NCI-H2196 treated with DMSO at 0.1 percent for 48 hours (cell line): ENCODE results near the gene TPD52L2.
"Not testable (repeated sequence)": the region's sequence is repeated elsewhere in the genome, so short reads cannot be mapped to it uniquely, and the experiment has no call there.

Experiments used
- DNase-seq: peaks from one replicate; lab custom pipeline; 2025; ENCODE audit not compliant: unreplicated experiment; lab: John Stamatoyannopoulos, UW

The TPD52L2 gene

DNA sequence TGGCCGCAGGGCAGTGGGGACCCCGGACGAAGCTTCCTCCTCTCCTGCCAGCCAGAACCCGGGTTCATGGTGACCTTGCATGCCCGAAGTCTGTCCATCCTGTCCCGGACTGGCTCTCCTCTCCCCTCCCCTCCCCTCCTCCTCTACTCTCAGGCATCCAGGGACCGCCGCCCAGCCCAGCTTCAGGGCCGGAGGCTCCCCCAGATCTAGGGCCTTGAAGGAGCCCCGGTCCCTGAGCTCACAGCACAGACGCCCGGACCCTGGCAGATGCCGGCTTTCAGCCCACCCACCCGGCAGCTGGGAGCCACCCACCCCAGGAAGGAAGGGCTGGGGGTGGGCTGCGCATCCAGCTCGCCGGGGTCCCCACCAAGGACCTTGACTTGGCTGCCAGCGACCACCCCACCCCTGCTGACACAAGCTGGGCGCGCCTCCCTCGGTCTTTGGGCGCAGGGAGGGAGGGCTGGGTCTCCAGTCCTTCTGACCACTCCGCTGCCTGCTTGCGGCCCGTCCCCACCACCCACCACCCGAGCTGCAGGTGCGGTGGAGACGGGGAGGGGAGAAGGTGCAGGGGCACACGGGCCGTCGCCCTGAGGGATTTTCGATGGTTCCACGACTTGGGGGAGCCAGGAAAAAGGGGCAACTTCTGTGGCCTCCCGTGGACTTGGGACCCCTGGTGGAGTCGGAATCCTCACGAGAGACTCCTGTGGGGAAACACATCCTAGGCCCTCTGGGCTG, 9.5 kb upstream of the TPD52L2 start:
- DNase-seq, result no peak

DNA sequence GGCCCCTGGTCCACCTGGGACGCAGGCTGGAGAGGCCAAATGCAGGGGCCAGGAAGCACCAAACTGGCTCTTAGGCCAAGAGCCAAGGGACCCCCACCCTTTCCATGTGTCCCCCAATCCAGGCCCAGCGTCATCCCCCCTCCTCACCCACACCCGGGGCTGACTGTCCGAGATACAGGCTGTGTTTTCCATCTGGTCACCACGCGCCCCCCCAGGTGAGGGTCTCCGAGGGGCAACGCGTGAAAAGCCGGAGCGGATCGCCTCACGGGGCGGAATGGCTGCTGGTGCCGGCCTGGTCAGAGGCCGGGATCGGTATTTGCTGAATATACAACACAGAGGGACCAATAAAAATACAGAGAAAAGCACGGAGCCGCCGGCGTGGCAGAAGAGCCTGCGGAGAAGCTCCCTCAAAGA, 9.0 kb upstream of the TPD52L2 start:
- DNase-seq, result no peak

DNA sequence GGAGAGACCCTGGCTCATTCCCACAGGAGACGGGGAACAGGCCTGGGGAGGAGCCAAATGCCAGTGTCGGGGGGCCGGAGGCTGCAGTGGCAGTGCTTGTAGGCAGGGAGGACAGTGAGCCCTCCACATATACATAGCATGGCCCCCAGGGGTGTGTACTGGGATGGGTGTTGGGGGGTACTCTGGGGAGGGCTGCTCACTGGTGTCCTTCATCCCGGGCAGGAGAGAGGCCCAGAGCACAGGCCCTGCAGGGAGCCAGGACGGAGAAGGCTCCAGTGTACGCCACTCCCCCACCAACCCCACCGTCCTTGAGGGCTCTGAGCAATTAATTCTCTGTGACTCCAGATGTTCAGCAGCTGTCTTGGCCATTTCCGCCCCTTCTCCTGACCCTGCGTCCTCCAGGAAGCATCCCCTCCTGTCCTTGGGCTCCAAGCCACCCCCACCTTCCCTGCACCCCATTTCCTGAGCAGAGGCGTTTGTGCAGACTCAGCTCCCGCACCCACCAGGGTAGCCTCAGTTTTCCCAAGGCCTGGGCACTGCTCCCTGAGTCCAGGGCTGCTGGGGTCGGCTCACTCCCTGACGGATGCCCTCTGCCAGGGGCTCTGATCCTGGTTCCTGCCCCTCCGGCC, 7.2 kb upstream of the TPD52L2 start:
- DNase-seq, result no peak

DNA sequence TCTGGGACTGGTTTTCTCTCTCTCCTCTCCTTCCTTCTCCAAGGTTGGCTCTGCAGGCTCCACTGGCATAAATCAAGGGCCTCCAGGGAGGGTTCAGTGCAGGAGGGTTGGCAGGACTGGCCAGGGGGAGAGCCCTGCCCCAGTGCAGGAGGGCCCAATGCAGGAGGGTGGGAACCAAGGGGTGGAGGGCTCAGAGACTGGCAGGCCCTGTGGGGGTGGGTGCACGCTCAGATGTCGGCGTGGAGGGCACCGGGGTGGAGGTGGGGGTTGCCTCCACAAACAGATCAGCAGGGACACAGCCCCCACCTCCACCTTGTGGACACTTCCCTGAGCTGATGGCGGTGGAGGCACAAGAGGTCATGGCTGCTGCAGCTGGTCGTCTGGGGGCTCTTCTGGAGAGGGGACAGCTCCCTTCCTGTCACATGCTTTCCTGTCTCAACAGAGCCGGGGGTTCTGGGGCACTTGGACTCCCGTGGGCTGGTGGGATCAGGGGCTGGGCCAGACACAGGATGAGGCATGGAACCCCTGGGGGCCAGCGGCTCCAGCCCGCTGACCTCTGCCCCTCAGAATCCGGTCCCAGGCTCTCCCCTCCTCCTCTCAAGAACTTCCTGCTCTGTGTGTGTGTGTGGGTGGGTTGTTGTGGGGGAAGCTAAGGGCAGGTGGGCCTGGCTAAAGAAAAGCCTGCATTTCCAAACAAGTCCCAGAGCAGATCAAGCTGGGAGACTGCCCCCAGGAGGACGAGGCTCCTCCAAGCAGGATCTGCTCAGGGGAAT, 6.5 kb upstream of the TPD52L2 start:
- DNase-seq, result no peak

DNA sequence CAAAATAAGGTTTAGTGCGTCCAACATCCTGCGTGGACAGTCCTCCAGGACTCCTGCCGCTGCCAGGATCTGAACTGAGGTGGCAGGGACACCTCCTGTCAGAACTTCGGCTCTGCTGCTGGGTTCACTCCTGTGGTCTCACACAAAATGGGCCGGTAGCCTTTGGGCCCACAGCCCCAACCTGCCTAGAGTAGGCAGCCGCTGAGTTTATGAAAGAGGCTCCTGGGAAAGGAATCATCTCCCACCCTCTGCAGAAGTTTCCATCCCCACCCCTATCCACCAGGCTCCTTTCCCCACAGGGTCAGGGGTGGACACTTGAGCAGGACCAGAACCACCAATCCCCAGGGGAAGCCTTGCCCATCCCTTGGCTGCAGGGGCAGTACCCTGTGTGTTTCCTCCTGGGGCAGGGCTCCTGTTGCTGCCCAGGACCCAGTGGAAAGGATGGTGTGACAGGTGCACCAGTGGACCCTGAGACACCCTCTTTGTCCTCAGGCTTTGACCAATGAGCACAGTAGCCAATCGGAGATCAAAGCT, 5.8 kb upstream of the TPD52L2 start:
- DNase-seq, result no peak

DNA sequence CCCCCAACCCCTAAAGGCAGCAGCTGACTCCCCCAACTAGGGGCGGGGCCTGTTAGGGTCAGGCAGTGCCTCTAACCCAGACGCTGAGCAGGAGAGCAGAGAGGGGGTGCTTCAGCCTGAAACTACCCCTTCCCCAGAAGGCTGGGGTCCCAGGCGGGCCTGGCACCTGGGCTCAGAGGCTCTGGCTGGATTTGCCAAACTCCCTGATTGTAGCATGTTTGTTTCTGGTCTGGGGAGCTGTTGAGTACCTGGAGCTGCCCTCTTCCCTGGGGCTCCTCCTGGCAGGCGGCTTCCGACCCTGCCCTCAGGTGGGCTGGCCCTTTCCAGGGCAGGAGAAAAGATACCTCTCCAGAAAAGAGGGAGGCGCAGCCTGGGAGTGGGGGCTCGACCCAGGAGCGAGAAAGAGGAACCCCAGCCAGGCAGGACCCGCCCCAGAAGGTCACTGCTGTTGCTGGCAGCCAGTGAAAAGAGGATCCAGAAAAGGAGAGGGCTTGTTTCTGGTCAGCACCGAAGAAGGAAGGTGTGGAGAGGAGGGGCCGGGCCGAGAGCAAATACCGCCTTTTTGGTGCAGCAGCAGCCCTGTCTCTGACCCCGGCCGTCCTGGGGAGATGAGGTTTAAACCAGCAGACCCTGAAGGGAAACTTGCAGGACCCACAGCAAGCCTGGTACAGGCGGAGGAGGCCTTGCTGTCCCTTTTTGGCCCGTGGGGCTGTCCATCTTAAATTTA, 4.6 kb upstream of the TPD52L2 start:
- no peak for DNase-seq

DNA sequence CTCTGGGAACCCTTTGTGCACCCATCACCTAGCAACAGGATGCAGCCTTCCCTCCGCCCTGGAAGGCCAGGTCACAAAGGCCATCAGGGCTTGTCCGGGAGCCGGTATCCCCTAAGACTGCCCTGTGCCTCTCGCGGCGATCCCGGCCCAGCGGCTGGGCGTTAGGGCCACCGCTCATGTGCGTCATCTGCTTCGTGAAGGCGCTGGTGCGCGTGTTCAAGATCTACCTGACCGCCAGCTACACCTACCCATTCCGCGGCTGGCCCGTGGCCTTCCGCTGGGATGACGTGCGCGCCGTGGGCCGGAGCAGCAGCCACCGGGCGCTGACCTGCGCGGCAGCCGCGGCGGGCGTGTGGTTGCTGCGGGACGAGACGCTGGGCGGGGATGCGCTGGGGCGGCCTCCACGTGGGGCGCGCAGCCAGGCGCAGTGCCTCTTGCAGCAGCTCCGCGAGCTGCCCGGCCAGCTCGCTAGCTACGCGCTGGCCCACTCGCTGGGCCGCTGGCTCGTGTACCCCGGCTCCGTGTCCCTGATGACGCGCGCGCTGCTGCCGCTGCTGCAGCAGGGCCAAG, 3.6 kb upstream of the TPD52L2 start, which contains the start of gene ABHD16B:
ABHD16B (plus strand) TSS at position 134 of the 570 bp plus-strand sequence; CDS start at position 177, 43 bp downstream.
- no peak for DNase-seq

DNA sequence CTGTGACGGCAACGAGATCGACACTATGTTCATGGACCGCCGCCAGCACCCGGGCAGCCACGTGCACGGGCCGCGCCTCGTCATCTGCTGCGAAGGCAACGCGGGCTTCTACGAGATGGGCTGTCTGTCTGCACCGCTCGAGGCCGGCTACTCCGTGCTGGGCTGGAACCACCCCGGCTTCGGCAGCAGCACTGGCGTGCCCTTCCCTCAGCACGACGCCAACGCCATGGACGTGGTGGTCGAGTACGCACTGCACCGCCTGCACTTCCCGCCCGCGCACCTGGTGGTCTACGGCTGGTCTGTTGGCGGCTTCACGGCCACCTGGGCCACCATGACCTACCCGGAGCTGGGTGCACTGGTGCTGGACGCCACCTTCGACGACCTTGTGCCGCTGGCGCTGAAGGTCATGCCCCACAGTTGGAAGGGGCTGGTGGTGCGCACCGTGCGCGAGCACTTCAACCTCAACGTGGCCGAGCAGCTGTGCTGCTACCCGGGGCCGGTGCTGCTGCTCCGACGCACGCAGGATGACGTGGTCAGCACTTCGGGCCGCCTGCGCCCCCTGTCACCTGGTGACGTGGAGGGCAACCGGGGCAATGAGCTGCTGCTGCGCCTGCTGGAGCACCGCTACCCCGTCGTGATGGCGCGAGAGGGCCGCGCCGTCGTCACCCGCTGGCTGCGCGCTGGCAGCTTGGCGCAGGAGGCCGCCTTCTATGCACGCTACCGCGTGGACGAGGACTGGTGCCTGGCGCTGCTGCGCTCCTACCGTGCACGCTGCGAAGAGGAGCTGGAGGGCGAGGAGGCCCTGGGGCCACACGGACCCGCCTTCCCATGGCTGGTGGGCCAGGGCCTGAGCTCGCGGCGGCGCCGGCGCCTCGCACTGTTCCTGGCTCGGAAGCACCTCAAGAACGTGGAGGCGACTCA, 2.8 kb upstream of the TPD52L2 start:
- DNase-seq, result no peak

DNA sequence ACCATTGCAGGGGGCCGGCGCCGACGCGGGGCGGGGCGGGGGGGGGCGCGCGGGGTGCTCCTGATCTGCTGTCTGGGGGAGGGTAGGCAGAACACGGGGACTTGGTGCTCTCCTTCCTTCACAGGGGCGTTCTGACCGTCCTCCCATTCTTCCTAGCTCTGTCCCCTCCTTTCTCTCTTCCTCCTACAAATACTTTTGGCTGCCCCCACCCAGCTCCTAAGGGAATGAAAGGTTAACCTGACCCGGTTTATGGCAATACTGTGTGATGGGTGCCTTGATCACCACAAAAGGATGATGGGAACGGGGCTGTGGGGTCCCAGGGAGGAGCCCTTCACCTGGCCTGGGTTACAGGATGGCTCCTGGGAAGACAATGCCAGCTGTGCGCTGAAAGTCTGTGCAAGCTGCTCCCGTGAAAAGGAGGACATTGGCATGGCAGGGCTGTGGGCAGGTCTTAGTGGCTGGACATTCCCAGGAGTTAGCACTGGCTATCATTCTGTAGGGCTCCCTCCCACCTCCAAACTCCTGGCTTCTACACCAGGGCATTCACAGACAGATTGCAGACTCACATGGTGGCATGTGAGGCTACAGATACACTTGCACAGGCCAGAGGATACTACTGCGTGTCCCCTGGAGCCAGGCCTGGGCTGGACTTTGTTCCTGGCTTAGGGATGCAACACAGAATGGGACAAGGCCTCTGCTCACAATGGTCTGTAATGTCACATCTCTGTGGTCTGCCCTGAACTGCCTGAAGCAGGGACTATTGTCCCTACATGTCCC, 1.9 kb upstream of the TPD52L2 start:
- DNase-seq, result no peak

DNA sequence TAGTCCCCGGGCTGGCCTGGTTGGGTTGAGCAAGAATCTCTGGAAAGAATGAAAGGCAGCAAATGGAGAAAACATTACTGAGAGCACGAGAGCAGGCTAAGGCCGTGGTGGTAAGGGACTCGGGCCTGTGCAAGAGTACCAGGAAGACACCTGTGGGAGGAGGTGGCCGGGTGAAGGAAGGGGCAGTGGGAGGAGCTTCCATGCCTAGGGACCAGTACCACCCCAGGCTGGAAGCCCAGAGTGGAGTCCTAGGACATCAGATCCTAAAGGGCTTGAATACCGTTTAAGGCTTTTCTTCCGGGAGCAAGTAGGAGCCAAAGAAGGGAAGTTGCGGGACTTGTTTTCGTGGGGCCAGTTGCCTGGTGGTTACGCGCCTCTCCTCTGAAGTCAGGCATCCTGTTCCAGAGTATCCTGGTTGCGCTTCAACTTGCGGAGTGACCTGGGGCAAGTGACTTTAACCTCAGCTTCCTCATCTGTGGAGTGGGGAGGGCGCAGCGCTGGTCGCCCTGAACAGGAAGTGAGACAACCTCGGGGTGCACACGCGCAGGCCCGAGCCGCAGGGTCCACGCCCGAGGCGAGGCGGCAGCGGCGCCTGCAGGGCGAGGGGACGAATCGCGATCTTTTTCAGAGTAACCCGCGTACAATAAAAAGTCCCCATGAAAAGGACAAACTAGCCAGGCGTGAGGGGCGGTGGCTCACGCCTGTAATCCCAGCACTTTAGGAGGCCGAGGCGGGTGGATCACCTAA, 1.1 kb upstream of the TPD52L2 start:
- DNase-seq, result peak; percentile 84

DNA sequence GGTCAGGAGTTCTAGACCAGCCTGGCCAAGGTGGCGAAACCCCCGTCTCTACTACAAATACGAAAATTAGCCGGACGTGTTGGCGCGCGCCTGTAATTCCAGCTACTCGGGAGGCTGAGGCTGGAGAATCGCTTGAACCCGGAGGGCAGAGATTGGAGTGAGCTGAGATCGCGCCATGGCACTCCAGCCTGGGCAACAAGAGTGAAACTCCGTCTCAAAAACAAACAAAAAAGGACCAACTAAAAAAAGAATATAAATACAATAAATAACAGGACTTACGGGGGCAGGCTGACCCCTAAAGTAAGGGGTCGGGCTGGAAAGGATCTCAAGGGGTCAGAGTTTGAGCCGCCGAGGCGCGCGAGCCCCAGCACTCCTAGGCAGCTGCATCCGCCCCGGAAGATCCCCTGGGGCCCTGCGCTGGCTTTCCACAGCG, 509 bp upstream of the TPD52L2 start:
- DNase-seq, result no peak

DNA sequence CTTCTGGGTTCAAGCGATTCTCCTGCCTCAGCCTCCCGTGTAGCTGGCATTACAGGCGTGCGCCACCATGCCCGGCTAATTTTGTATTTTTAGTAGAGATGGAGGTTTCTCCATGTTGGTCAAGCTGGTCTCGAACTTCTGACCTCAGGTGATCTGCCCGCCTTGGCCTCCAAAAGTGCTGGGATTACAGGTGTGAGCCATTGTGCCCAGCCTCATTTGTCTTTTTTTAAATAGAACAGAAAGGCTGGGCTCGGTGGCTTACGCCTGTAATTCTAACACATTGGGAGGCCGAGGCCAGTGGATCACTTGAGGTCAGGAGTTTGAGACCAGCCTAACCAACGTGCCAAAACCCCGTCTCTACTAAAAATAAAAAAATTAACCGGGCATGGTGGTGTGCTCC, 2.0 kb downstream of the TPD52L2 start:
- not testable (repeated sequence) for DNase-seq

DNA sequence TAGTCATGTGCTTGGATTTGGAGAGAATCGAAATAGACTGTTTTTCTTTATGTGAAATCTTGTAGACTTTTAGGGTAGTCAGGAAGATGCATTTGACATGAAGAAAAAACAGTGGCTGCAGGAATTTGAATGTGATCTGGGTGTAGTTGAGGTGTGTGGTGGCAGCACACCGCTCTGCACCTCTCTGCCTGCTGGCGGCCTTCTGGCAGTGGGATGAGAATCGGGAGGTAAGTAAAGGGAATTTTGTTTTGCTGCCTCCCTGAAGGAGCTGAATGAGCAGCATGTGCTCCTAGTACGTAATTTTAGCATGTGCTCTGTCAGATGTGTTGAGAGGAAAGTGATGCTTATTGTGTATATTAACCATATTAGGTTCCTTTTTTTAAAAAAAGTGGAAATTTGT, 3.2 kb downstream of the TPD52L2 start:
- DNase-seq, result no peak

DNA sequence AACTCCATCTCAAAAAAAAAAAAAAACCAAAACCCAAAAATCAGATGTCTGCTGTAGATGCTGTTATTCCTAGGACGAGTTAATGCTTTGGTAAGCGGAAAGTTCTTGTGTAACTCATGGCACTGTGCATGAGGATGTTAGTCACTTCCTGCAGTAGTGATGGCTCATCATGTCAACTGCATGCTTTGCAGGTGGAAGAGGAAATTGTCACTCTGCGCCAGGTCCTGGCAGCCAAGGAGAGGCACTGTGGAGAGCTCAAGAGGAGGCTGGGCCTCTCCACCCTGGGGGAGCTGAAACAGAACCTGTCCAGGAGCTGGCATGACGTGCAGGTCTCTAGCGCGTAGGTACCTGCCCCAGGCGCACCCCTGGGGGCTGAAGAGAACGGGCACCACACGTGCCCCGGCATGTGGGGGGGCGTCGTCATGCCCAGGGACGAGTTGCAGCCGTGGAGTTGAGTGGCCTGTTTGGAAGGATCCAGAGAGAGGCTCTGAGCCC, 8.5 kb downstream of the TPD52L2 start:
- DNase-seq, result no peak

DNA sequence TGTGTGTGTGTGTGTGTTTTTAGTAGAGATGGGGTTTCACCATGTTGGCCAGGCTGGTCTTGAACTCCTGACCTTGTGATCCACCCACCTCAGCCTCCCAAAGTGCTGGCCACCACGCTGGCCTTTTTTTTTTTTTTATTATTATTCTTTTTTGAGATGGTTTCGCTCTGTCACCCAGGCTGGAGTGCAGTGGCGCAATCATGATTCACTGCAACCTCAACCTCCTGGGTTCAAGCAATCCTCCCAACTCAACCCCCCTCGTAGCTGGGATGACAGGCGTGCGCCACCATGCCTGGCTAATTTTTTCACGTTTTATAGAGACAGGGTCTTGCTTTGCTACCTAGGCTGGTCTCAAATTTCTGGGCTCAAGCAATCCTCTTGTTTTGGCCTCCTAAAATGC, 9.2 kb downstream of the TPD52L2 start:
- not testable (repeated sequence) for DNase-seq

DNA sequence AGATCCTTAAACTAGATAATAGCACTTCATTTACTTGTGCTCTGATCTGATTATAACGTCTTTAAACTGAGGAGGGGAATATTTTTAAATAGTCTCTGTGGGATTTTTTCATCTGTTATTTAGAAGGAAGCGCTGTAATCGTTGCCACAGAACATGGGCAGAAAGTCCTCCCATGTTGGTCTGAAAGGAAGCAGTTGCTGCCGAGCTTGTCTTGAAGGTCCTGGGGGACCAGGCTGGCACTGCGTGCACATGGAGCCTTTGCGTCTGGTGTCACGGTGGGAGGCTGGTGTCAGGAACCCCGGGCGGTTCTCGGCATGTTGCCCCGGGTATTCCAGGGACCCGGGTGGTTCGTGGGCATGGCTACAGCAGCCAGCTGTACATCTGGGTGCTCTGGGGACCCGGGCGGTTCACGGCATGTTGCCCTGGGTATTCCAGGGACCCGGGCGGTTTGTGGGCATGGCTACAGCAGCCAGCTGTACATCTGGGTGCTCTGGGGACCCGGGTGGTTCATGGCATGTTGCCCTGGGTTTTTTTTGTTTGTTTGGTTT, 11.5 kb downstream of the TPD52L2 start:
- no peak for DNase-seq

DNA sequence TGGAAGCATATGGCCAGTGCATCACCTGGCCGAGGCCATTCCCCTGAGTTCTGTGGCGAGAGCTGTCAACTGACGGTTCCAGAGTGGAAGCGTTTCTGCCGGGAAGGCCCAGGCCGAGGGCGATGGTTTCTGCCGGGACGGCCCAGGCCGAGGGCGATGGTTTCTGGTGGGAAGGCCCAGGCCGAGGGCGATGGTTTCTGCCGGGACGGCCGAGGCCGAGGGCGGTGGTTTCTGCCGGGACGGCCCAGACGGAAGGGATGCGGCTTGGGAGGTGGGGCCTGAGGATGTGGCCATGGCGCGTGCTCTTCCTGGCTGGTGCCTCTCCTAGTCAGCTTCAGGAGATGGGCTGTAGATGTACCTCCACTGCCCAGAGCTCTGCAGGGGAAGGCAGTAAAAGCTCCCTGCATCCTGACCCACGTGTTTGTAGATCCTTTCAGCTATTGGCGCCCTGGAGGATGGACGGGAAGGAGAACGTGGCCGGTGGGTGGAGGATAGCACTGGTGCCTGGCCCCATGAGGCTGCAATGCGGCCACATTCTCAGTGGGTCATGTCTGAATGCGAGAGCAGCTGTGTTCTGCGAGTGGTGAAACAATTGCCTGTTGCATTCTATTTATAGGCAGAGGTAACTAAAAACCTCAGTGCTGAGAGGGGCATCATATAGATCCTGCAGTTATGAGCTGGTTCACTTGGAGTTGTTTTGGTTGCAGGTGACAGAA, 12.8 kb downstream of the TPD52L2 start:
- no peak for DNase-seq
